K562 (cell line): Measurements from ENCODE around the gene RABL6. TPM values are rescaled to one million over a fixed set of nuclear protein-coding genes. Genes with fewer than 3 reads are reported as not detected.

Experiments used
- ARID1B ChIP-seq: fragments of 450-650 bp; IDR thresholded peaks from 2 replicates; pipeline ENCODE4 v1.6.1; 2016; ENCODE audit warnings: antibody characterized with exemption, mild to moderate bottlenecking, inconsistent platforms
- CUX1 ChIP-seq: fragments of 200-800 bp; sonication (Bioruptor generic); IDR thresholded peaks from 2 replicates; pipeline ENCODE4 v1.6.1; 2016; ENCODE audit warnings: missing genetic modification characterization, missing compliant biosample characterization
- FOXP1 ChIP-seq: sonication (generic); formaldehyde crosslinking; IDR thresholded peaks from 2 replicates; pipeline ENCODE4 v1.8.0; 2022; ENCODE audit warnings: mild to moderate bottlenecking, missing genetic modification reagents
- MCM5 ChIP-seq: fragments of 450-650 bp; IDR thresholded peaks from 2 replicates; pipeline ENCODE4 v1.6.1; 2016; ENCODE audit warnings: low read depth
- RBBP5 ChIP-seq: fragments of 200-600 bp; sonication (generic); IDR thresholded peaks from 2 replicates; pipeline ENCODE4 v1.6.1; 2012; ENCODE audit warnings: borderline replicate concordance, mild to moderate bottlenecking, low read length, control low read depth, inconsistent platforms; ENCODE audit not compliant: insufficient read depth, poor library complexity, severe bottlenecking
- REST ChIP-seq, 2 experiments: fragments of 450-650 bp; formaldehyde crosslinking in 1 of 2; IDR thresholded peaks; 2 replicates each; pipeline versions ENCODE4 v1.4.0 to v1.6.1; 2014 to 2020; ENCODE audit warnings: mild to moderate bottlenecking in 2 of 2, borderline replicate concordance in 1 of 2, low read depth in 1 of 2
- ZBTB11 ChIP-seq, 3 experiments: fragments of 200-800 bp in 1 of 3; fragments of 250-450 bp in 1 of 3; fragments of 450-650 bp in 1 of 3; sonication (Bioruptor Pico) in 1 of 3; sonication (Bioruptor generic) in 1 of 3; formaldehyde crosslinking in 1 of 3; IDR thresholded peaks; 2 replicates each; pipeline versions ENCODE4 v1.6.1 to v1.8.0; 2016 to 2022; ENCODE audit warnings: mild to moderate bottlenecking in 2 of 3, missing genetic modification characterization in 2 of 3, missing compliant biosample characterization in 1 of 3, moderate library complexity in 1 of 3
- polyA plus RNA-seq, 8 experiments: library from polyadenylated mRNA; depleted of rRNA in 4 of 8; stranded (reverse) in 5 of 8; unstranded in 3 of 8; fragments of >200 nt; fragmentation: Nextera tagmentation in 2 of 8; fragmentation: Illumina TruSeq in 1 of 8; extraction: Ambion mirVana in 2 of 8; extraction: Trizol in 1 of 8; gene quantifications; 2 replicates each; pipeline versions ENCODE4 v1.2.1 to v1.2.3, GENCODE V29; 2011 to 2014; ENCODE audit warnings: inconsistent platforms in 1 of 8, missing spikeins in 1 of 8
- total RNA-seq, 7 experiments: library from RNA; depleted of rRNA in 6 of 7; stranded (reverse); fragments of >200 nt in 6 of 7; fragmentation: Illumina TruSeq in 2 of 7; extraction: Trizol in 2 of 7; gene quantifications; 2 replicates each; pipeline versions ENCODE4 v1.2.1 to v1.2.3, GENCODE V29; 2011 to 2021; ENCODE audit warnings: low replicate concordance in 1 of 7

RABL6 gene
- total and polyA plus RNA-seq, 9 of the 15 experiments (the other 6 are each of a cell fraction or from before 2014, with no cell fraction given): 5.6 to 181 (median 84.5) TPM

GRCh38 chr9:136807281-136808074, at the start of gene RABL6 (continued):
- no peak for TF ChIP-seq CUX1 (CRISPR knock-in tag)
- no peak for TF ChIP-seq ZBTB11 (CRISPR knock-in tag; IDR thresholded peaks at IDR 0.05)
- no peak for TF ChIP-seq REST (IDR thresholded peaks at IDR 0.05; ENCODE audit: borderline replicate concordance)
- TF ChIP-seq REST (CRISPR knock-in tag; IDR thresholded peaks at IDR 0.05; ENCODE audit: low read depth): no peak
- no peak for TF ChIP-seq MCM5
- no peak for TF ChIP-seq RBBP5
- TF ChIP-seq ARID1B: no peak; the same call in 1 of the 2 replicates
- no peak for TF ChIP-seq FOXP1 (CRISPR knock-in tag)
